B cell (primary cell): ENCODE results near the gene ARHGEF4. TPM values are rescaled to one million over a fixed set of nuclear protein-coding genes. Genes with fewer than 3 reads are reported as not detected.

Experiments
- ATAC-seq: fragments of 200-7000 bp; cut with Tn5 transposase; one replicate; pipeline ENCODE4 v1.10.0; 2021; ENCODE audit warnings: low read depth, mild to moderate bottlenecking, moderate number of reproducible peaks, moderate library complexity
- CTCF ChIA-PET: fragments of 350-600 bp; sonication (Branson Sonifier 250); formaldehyde crosslinking; loops from one replicate; lab custom pipeline; 2021; ENCODE audit warnings: antibody characterized with exemption, inconsistent platforms; lab: Charles Lee
- POLR2A ChIA-PET: fragments of 350-600 bp; sonication (Branson Sonifier 250); formaldehyde crosslinking; loops from one replicate; lab custom pipeline; 2021; ENCODE audit warnings: antibody characterized with exemption; lab: Charles Lee
- DNase-seq: peaks from one replicate; pipeline ENCODE4 v3.0.0; 2013
- H2AFZ ChIP-seq: 2 replicates; pipeline ENCODE4 v1.6.1; 2012; ENCODE audit warnings: mild to moderate bottlenecking, low read depth, low read length; ENCODE audit not compliant: insufficient read depth, poor library complexity, severe bottlenecking
- H3K27ac ChIP-seq, 2 donors: 1 replicate in 1 of 2; 2 replicates in 1 of 2; pipeline ENCODE4 v1.5.1; 2012 to 2013; ENCODE audit warnings: low read length in 2 of 2, mild to moderate bottlenecking in 2 of 2, moderate library complexity in 1 of 2
- H3K27me3 ChIP-seq, 4 experiments: fragments of 200-600 bp in 1 of 4; sonication (generic) in 1 of 4; replicated peaks in 1 of 4; 1 replicate in 2 of 4; 2 replicates in 2 of 4; pipeline versions ENCODE4 v1.6.1 to v1.7.0; 2013 to 2016; ENCODE audit warnings: low read length in 3 of 4, mild to moderate bottlenecking in 2 of 4, mixed read lengths in 1 of 4, moderate library complexity in 1 of 4; ENCODE audit not compliant: insufficient read depth in 4 of 4, control insufficient read depth in 3 of 4; ENCODE audit errors: control extremely low read depth in 1 of 4
- H3K36me3 ChIP-seq, 2 experiments: replicated peaks in 1 of 2; 1 replicate in 1 of 2; 2 replicates in 1 of 2; pipeline versions ENCODE4 v1.6.1 to v1.7.1; 2013; ENCODE audit warnings: low read length in 1 of 2; ENCODE audit not compliant: insufficient read depth in 2 of 2, control insufficient read depth in 1 of 2; ENCODE audit errors: control extremely low read depth in 1 of 2, extremely low read depth in 1 of 2
- H3K4me1 ChIP-seq, 2 donors: fragments of 200-600 bp in 1 of 2; sonication (generic) in 1 of 2; 1 replicate in 1 of 2; 2 replicates in 1 of 2; pipeline versions ENCODE4 v1.5.1 to v1.6.1; 2013 to 2017; ENCODE audit warnings: low read length in 2 of 2; ENCODE audit not compliant: control insufficient read depth in 2 of 2, insufficient read depth in 2 of 2
- H3K4me2 ChIP-seq: replicated peaks from 2 replicates; pipeline ENCODE3; 2012; ENCODE audit warnings: mild to moderate bottlenecking, low read depth, low read length; ENCODE audit not compliant: poor library complexity, severe bottlenecking
- H3K4me3 ChIP-seq, 5 experiments: fragments of 200-600 bp in 1 of 5; sonication (generic) in 1 of 5; 1 replicate in 3 of 5; 2 replicates in 2 of 5; pipeline versions ENCODE4 v1.5.1 to v1.7.0; 2011 to 2016; ENCODE audit warnings: low read length in 4 of 5, mild to moderate bottlenecking in 4 of 5, low read depth in 2 of 5, control low read depth in 1 of 5, moderate library complexity in 1 of 5; ENCODE audit not compliant: insufficient read depth in 1 of 5; ENCODE audit errors: control extremely low read depth in 1 of 5, extremely low read depth in 1 of 5
- H3K79me2 ChIP-seq: fragments of 200-600 bp; sonication (generic); one replicate; pipeline ENCODE4 v1.6.0; 2016; ENCODE audit warnings: low read length; ENCODE audit not compliant: control insufficient read depth, insufficient read depth
- H3K9ac ChIP-seq: fragments of 200-600 bp; sonication (generic); 2 replicates; pipeline ENCODE4 v1.6.1; 2017; ENCODE audit warnings: mild to moderate bottlenecking, low read length, moderate library complexity
- H3K9me3 ChIP-seq, 3 donors: one replicate each; pipeline versions ENCODE4 v1.6.1 to v1.7.1; 2013; ENCODE audit warnings: low read length in 2 of 3; ENCODE audit not compliant: control insufficient read depth in 2 of 3, insufficient read depth in 1 of 3; ENCODE audit errors: control extremely low read depth in 1 of 3
- H4K20me1 ChIP-seq: 2 replicates; pipeline ENCODE4 v1.6.0; 2012; ENCODE audit warnings: mild to moderate bottlenecking, low read length; ENCODE audit not compliant: insufficient read depth, control insufficient read depth, poor library complexity, severe bottlenecking
- H3K27ac Mint-ChIP-seq: one replicate; pipeline ENCODE4 v1.8.0; 2021; ENCODE audit warnings: mixed read lengths
- H3K27me3 Mint-ChIP-seq: one replicate; pipeline ENCODE4 v1.8.0; 2021; ENCODE audit warnings: mixed read lengths
- H3K4me1 Mint-ChIP-seq: one replicate; pipeline ENCODE4 v1.8.0; 2021; ENCODE audit warnings: mixed read lengths
- H3K4me3 Mint-ChIP-seq: one replicate; pipeline ENCODE4 v1.8.0; 2021; ENCODE audit warnings: mixed read lengths
- H3K9me3 Mint-ChIP-seq: one replicate; pipeline ENCODE4 v1.8.0; 2022; ENCODE audit warnings: mixed read lengths; ENCODE audit not compliant: insufficient read depth
- EZH2 ChIP-seq: IDR thresholded peaks from 2 replicates; pipeline ENCODE4 v1.6.1; 2012; ENCODE audit warnings: borderline replicate concordance, low read depth, mild to moderate bottlenecking, moderate library complexity, low read length; ENCODE audit not compliant: insufficient read depth, poor library complexity, severe bottlenecking
- WGBS: methylation state at CpG from one replicate; pipeline ENCODE4 v1.1.5; 2013; ENCODE audit warnings: missing lambda C conversion rate; ENCODE audit not compliant: insufficient coverage; 5-methylcytosine and 5-hydroxymethylcytosine counted together
- intact Hi-C: fragments of 100-400 bp; cut with micrococcal nuclease; formaldehyde crosslinking; loops from one replicate; pipeline ENCODE4 v1.10.0; 2022
- polyA plus RNA-seq: library from polyadenylated mRNA; depleted of rRNA; stranded (reverse); fragments of >200 nt; gene quantifications from 2 replicates; pipeline ENCODE4 v1.2.3, GENCODE V29; 2012
- total RNA-seq, 2 donors: library from RNA; stranded (reverse); fragments of 120-200 nt in 1 of 2; gene quantifications; 1 replicate in 1 of 2; 2 replicates in 1 of 2; pipeline versions ENCODE4 v1.2.3 to v1.2.4, GENCODE V29; 2013 to 2022
- TF ChIP-seq, protein P1 (sequence below): fragments of 200-600 bp; IDR thresholded peaks from one replicate; pipeline ENCODE4 v1.8.0; 2022; ENCODE audit warnings: antibody characterized with exemption, mild to moderate bottlenecking

The ARHGEF4 gene
- total and polyA plus RNA-seq, 2 donors (not counting 1 experiment from before 2014, with no cell fraction given) = 2.1 TPM; not detected in 1

DNA sequence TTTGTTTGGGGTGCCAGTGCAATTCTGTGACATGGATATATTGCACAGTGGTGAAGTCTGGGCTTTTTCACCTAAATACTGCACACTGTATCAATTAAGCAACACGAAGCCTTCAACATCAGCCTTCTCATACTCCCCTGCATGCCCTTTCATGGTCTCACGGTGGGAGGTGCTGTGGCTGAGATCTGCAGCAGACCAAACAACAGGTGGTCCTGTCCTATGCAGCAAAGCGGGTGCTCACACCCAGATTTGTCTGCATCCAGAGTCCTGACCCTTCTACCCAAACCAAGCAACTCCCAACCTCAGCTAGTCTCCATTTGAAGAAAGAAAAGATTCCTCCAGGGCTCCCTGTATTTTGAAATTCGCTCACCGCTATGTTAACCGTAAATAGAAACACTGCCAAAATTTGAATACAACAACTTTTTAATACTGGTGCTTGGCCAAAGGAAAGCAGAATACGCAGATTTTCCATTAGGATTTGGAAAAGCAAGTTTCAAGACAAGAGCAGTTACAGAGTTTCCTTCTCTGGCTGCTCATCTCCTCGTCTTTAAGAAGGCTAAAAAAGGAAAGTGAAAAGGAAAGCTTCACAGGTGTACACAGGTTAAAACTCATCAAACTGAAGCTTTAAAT lies 221.6 kb downstream of the ARHGEF4 start:
- WGBS = 100% methylated on average over 3 of the region's 8 CpGs
- Histone ChIP-seq H3K27me3 (no peaks in the 10 kb centered on the region), H3K27ac (no peak overlapping the region), H3K4me1 (no peaks in the 10 kb centered on the region), H3K4me2 (no peak overlapping the region), H3K9ac (no peak overlapping the region), H3K4me3 (no peak overlapping the region), H2AFZ (no peak overlapping the region), H4K20me1 (peaks cover 76% of the 10 kb centered on the region), H3K79me2 (peaks cover 63% of the 10 kb centered on the region), H3K9me3 (no peaks in the 10 kb centered on the region), H3K36me3 (peaks cover 0 to 78% of the 10 kb centered on the region in 2 experiments)
- ATAC-seq = no peak
- TF ChIP-seq, protein P1, sequence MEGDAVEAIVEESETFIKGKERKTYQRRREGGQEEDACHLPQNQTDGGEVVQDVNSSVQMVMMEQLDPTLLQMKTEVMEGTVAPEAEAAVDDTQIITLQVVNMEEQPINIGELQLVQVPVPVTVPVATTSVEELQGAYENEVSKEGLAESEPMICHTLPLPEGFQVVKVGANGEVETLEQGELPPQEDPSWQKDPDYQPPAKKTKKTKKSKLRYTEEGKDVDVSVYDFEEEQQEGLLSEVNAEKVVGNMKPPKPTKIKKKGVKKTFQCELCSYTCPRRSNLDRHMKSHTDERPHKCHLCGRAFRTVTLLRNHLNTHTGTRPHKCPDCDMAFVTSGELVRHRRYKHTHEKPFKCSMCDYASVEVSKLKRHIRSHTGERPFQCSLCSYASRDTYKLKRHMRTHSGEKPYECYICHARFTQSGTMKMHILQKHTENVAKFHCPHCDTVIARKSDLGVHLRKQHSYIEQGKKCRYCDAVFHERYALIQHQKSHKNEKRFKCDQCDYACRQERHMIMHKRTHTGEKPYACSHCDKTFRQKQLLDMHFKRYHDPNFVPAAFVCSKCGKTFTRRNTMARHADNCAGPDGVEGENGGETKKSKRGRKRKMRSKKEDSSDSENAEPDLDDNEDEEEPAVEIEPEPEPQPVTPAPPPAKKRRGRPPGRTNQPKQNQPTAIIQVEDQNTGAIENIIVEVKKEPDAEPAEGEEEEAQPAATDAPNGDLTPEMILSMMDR = no peak
- TF ChIP-seq EZH2 = no peak
- Mint-ChIP-seq H3K9me3 (no peaks in the 10 kb centered on the region), H3K27ac (no peak overlapping the region), H3K4me1 (peaks cover 11% of the 10 kb centered on the region), H3K27me3 (no peaks in the 10 kb centered on the region), H3K4me3 (no peak overlapping the region)
- intact Hi-C loops = no loop called here
- ChIA-PET POLR2A (no interaction called here), CTCF (no interaction called here)
- no peak for DNase-seq

DNA sequence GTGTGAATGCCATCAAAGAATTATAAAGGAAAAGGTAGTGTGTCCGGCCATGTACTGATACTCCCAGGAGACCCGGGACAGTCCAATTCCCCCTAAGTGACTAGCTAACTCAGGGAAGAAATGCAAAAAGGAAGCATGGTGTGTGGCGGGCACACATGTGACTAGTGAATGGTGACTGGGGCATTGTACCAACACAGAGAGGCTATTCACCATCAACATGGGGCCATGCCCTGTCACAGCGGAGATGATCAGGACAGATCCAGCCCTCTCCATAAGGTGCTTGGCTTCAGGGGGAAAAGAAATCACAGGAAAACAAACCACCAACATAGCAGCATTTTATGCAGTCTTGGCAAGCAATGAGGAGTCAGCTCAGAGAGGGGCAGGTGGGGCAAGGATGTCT lies 222.2 kb downstream of the ARHGEF4 start:
- 100% methylated on average over 1 of the region's 4 CpGs for WGBS
- ChIA-PET POLR2A (no interaction called here), CTCF (no interaction called here)
- Mint-ChIP-seq H3K27ac (no peak overlapping the region), H3K27me3 (no peaks in the 10 kb centered on the region), H3K9me3 (no peaks in the 10 kb centered on the region), H3K4me1 (peaks cover 12% of the 10 kb centered on the region), H3K4me3 (no peak overlapping the region)
- Histone ChIP-seq H2AFZ (no peak overlapping the region), H3K4me3 (no peak overlapping the region), H3K4me2 (no peak overlapping the region), H3K9ac (no peak overlapping the region), H3K79me2 (peaks cover 68% of the 10 kb centered on the region), H4K20me1 (peaks cover 74% of the 10 kb centered on the region), H3K9me3 (no peaks in the 10 kb centered on the region), H3K4me1 (no peaks in the 10 kb centered on the region), H3K27me3 (no peaks in the 10 kb centered on the region), H3K27ac (no peak overlapping the region), H3K36me3 (peaks cover 0 to 76% of the 10 kb centered on the region in 2 experiments)
- intact Hi-C loops = no loop called here
- TF ChIP-seq, protein P1 = no peak
- no peak for TF ChIP-seq EZH2
- no peak for ATAC-seq
- no peak for DNase-seq
